GM18907 (cell line): ENCODE data around the gene RAB31.

Experiments
- ATAC-seq: cut with Tn5 transposase; IDR thresholded peaks from one replicate; pipeline ENCODE4 v1.9.1; 2021; ENCODE audit warnings: mild to moderate bottlenecking, moderate library complexity; ENCODE audit not compliant: unreplicated experiment

The RAB31 gene

GRCh38 chr18:9787036-9787435 lies 78.9 kb downstream of the RAB31 start:
- no peak for ATAC-seq

GRCh38 chr18:9787712-9788111 lies 79.6 kb downstream of the RAB31 start:
- ATAC-seq = no peak

DNA sequence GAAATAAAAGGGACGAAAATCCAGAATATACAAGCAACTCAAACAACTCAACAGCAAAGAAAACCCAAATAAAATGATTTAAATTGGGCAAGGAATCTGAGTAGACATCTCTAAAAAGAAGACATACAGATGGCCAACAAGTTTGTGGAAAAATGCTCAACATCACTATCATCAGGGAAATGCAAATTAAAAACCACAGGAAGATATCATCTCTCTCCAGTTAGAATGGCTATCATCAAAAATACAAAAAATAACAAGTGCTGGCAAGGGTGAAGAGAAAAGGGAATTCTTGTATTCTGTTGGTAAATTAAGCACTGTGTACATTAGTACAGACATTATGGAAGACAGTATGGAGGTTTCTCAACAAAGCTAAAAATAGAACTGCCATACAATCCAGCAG lies 80.0 kb downstream of the RAB31 start:
- no peak for ATAC-seq

DNA sequence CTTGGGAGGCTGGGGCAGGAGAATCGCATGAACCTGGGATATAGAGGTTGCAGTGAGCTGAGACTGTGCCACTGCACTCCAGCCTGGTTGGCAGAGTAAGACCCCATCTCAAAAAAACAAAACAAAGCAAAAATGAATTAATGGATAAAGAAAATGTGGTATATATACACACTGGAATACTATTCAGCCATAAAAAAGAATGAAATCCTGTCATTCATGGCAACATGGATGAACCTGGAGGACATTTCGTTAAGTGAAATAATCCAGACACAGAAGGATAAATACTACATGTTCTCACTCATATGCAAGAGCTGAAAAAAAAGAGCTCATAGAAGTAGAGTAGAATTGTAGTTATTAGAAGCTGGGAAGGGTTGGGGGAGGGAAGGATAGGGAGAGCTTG lies 80.8 kb downstream of the RAB31 start:
- ATAC-seq = no peak

- no peak for ATAC-seq
These were observed 82.2 kb downstream of the RAB31 start for GRCh38 chr18:9790261-9790660.

DNA sequence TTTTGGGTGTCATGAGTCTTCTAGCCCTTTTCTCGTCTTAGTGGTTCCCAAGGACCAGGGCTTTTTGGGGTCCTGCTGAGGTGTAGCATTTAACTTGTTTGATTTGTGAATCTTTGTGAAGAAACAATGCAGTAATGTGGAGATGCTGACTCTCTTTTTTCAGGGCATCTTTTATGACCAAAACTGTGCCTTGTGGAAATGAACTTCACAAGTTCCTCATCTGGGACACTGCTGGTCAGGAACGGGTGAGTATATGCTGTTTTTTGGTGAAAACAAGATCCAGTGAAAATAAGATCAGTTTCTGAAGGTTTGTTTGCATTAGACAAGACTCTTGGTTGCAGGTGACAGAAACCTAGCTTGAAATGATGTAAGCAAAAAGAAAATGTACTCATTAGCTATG lies 83.9 kb downstream of the RAB31 start:
- ATAC-seq = no peak

DNA sequence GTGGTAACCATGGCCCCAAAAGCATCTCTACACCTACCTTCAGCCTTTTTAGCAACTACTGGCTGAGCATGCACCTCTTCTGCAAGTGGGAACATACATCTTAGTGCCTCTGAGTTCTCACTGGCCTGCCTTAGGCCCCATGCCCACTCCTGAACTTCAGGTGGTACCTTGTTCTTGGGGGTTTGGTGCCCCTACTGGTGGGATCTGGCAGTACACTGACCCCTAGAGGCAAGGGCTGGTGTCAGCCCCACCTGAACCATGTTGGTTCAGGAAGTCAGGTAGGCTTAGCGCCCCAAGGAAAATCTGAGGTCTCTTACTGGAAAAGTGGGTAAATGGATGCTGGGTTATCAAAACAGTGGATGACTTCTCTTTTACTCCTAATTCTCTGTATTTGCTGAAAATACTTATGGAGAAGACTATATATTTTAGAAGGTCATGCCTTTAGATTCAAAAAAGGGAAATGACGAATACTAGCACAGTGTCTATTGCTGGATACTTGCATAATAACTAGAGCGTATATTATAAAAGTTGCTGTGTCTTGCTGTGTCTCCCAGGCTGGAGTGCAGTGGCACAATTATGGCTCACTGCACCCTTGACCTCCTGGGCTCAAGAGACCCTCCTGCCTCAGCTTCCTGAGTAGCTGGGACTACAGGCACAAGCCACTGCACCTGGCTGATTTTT lies 84.6 kb downstream of the RAB31 start:
- ATAC-seq = no peak

DNA sequence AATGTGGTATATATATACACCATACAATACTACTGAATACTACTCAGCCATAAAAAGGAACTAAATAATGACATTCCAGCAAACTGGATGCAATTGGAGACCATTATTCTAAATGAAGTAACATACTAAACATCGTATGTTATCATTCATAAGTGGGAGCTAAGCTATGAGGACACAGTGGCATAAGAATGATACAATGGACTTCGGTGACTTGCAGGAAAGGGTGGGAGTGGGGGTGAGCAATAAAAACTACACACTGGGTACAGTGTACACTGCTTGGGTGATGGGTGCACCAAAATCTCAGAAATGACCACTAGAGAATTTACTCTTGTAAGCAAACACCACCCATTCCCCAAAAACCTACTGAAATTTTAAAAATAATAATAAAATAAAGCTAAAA lies 87.9 kb downstream of the RAB31 start:
- ATAC-seq = no peak

DNA sequence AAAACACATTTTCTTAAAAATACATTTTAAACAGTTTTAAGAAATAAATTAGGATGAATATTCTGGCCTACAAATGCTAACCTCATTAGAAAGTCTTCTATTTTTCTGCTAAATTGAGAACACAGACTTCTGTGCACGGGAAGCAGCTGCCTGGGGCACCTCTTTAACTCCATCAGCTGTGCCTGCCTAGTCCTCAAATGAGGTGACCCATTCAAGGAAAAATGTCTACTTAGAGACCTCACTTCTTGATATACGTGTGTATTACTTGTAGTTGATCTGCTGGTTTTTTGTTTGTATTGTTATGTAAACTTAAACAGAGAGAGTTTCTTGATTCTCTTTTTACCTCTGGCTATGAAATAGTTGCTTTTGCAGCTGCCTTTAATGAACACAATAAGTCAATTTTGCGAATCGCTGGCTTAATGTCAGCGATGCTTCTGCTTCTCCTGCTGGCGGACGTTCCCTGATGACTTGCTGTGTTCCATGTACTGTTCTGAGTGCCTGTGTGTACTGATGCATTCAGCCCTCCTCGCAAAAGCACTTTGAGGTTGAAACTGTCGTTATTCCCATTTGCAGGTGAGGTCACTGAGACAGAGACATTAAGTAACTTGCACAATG lies 88.9 kb downstream of the RAB31 start:
- no peak for ATAC-seq

- no peak for ATAC-seq
These were observed 94.3 kb downstream of the RAB31 start for GRCh38 chr18:9802175-9803062.

DNA sequence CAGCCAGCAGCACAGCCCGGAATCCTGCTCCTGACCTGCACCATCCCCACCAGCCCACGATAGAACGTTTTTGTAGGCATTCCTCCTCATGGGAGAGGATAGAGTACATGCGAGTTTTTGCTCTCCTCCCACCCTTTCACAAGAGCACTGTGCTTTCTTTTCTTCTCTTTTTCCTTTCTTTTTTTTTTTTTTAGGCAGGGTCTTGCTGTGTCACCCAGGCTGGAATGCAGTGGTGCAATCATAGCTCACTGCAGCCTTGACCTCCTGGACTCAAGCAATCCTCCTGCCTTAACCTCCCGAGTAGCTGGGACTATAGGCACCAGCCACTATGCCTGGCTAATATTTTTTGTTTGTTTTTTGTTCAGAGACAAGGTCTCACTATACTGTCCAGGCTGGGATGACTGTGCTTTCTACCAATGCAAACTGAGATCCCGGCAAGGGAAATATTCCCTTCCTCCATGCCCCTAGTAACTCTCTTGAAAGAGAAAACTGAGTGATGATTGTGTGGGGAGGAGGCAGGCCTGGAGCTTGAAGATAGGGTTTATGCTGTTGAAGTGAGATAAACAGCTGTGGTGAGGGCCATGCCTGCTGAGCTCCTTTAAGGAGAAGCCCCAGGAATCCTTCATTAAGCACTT lies 95.1 kb downstream of the RAB31 start:
- no peak for ATAC-seq

- no peak for ATAC-seq
These were observed 95.8 kb downstream of the RAB31 start for GRCh38 chr18:9803698-9804516.

DNA sequence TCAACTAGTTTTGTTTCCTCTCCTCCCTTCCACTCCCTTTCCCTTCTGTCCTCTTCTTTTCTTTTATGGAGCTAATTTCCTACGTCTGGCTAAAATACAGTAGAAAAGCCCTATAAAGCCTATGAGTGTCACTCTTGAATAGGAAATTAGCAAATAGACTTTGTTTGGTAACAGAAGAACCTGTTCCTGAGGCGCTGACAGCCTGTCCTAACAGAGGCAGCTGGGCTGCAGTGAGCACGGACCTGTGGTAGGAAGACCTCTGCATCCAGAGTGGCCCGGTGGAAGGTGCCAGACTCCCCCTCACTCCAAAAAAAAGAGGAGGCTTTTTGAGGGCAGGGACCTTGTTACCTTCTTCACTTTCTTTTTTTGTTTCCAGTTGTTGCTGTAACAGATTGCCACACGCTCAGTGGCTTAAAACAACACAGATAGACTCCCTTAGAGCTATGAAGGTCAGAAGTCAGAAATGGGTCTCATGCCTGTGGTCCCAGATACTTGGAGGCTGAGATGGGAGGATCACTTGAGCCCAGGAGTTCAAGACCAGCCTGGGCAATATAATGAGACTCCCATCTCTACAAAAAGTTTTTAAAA lies 96.5 kb downstream of the RAB31 start:
- ATAC-seq = no peak

DNA sequence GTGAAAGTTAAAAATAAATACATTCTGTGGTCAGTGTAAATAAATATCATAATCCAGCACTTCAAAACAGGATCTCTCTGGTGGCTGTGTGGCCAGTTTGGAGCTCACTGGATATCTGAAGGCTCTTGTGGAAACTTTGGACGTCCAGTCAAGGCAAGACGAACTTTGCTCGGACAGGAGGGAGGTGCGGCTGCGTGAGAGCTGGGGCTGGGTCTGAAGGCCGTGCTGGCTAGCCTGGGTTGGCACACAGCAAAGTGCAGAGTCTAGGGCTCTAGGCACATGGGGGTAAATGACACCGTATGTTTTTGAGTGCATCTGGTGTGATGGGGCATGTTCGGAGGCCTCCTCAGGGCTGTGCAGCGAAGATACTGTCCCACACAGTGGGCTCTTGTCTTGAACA lies 98.8 kb downstream of the RAB31 start:
- ATAC-seq = no peak

DNA sequence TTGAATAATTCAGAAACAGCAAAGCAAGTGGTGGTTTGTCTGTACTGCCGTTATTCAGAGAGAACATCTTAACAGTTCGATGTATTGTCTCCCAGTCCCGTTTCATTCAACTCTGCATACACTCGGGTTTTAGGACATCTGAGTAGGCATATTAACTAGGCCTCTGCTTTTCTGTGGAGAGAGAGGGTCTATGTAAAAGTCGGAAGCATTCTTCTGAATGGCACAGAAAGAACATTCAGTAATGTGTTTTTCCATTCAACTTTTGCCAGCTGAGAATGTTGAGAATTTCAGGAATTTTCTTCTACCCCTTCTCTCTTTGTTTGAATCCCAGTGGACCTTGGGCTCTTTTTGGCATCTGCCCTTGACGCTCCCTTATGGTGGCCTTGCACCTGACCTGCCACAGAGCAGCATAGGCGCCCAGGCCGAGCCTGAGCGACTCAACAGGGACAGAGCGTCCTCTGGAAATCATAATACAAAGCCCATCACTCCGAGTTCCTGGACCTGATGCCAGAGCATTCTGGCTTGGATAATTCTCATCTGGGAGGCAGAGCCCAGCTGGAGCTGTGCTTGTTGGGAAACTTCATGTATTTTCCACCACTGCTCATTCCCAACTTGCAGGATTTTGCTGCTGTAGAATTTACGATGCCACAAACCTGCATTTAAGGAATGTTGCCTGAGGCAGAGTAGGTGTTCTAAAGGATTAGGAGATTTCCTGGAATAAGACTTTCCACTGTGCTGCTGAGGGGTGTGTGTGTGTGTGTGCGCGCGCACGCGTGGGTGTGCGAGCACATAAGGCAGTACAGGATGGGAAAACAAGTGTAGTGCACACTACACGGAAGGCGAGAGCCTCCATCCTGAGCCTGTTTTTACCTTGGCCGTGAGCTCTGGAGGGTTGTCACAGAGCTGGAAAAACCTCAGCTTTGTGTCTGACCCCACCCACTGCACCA lies 100.5 kb downstream of the RAB31 start:
- ATAC-seq = no peak

GRCh38 chr18:9809697-9810096 lies 101.6 kb downstream of the RAB31 start:
- no peak for ATAC-seq

- ATAC-seq = no peak
These were observed 102.2 kb downstream of the RAB31 start for GRCh38 chr18:9810299-9810698.

- ATAC-seq = no peak
These were observed 103.0 kb downstream of the RAB31 start for GRCh38 chr18:9810994-9811705.

DNA sequence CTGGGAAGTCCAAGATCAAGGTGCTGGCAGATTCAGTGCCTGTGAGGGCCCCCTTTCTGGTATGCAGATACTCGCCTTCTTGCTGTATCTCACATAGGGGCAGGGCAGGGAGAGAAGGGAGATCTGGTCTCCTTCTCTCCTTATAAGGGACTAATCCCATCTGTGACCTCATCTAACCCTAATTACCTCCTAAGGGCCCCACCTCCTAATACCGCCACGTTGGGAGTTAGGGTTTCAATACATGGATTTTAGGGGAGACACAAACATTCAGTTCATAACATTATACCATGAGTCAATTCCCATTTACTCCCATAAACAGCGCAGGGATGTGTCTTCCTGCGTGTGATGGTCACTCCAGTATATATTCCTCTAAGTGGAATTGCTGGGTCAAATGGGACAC lies 103.9 kb downstream of the RAB31 start:
- ATAC-seq = no peak
